H9 (cell line): ENCODE measurements around the gene CPSF4L. TPM values are rescaled to one million over a fixed set of nuclear protein-coding genes. Genes with fewer than 3 reads are reported as not detected.

Experiments used
- DNase-seq: peaks from one replicate; pipeline ENCODE4 v3.0.0-alpha.2; 2017
- H2AFZ ChIP-seq: one replicate; pipeline ENCODE4 v1.6.1; 2013; ENCODE audit warnings: mild to moderate bottlenecking, low read length, control low read depth, moderate library complexity
- H2AK5ac ChIP-seq: 2 replicates; pipeline ENCODE4 v1.6.1; 2013; ENCODE audit warnings: low read length, control low read depth, mixed read lengths; ENCODE audit not compliant: insufficient read length
- H2BK120ac ChIP-seq: one replicate; pipeline ENCODE4 v1.6.1; 2013; ENCODE audit warnings: low read depth, mild to moderate bottlenecking, low read length, control low read depth, inconsistent platforms; ENCODE audit not compliant: poor library complexity, severe bottlenecking
- H2BK12ac ChIP-seq: 2 replicates; pipeline ENCODE4 v1.6.1; 2013; ENCODE audit warnings: low read length, control low read depth, mixed read lengths, low read depth; ENCODE audit not compliant: insufficient read length
- H2BK15ac ChIP-seq: 2 replicates; pipeline ENCODE4 v1.6.1; 2013; ENCODE audit warnings: low read depth, low read length, control low read depth
- H2BK20ac ChIP-seq: one replicate; pipeline ENCODE4 v1.6.1; 2013; ENCODE audit warnings: low read depth, mild to moderate bottlenecking, low read length, control low read depth, inconsistent platforms; ENCODE audit not compliant: poor library complexity, severe bottlenecking
- H2BK5ac ChIP-seq: 2 replicates; pipeline ENCODE4 v1.6.1; 2013; ENCODE audit warnings: low read length, control low read depth, mixed read lengths; ENCODE audit not compliant: insufficient read length
- H3K14ac ChIP-seq: 2 replicates; pipeline ENCODE4 v1.6.1; 2013; ENCODE audit warnings: low read length, control low read depth; ENCODE audit not compliant: insufficient read depth
- H3K18ac ChIP-seq: 2 replicates; pipeline ENCODE4 v1.6.1; 2013; ENCODE audit warnings: low read depth, mild to moderate bottlenecking, mixed read lengths, low read length, control low read depth; ENCODE audit not compliant: insufficient read length
- H3K23ac ChIP-seq: 2 replicates; pipeline ENCODE4 v1.6.1; 2013; ENCODE audit warnings: low read length, control low read depth, mixed read lengths, low read depth; ENCODE audit not compliant: insufficient read length
- H3K23me2 ChIP-seq: 2 replicates; pipeline ENCODE4 v1.6.1; 2013; ENCODE audit warnings: low read depth, mild to moderate bottlenecking, mixed read lengths, low read length, control low read depth; ENCODE audit not compliant: insufficient read length, poor library complexity, severe bottlenecking
- H3K27ac ChIP-seq: 2 replicates; pipeline ENCODE4 v1.5.1; 2013; ENCODE audit warnings: low read length, control low read depth, mixed read lengths, low read depth; ENCODE audit not compliant: insufficient read length
- H3K27me3 ChIP-seq: 2 replicates; pipeline ENCODE4 v1.6.1; 2013; ENCODE audit warnings: low read length, control low read depth, inconsistent platforms; ENCODE audit not compliant: insufficient read depth
- H3K4ac ChIP-seq: 2 replicates; pipeline ENCODE4 v1.6.1; 2013; ENCODE audit warnings: low read depth, mild to moderate bottlenecking, control low read depth, inconsistent platforms, low read length, moderate library complexity
- H3K4me1 ChIP-seq: 2 replicates; pipeline ENCODE4 v1.6.1; 2013; ENCODE audit warnings: low read length, control low read depth, inconsistent platforms; ENCODE audit not compliant: insufficient read depth
- H3K4me2 ChIP-seq: 2 replicates; pipeline ENCODE4 v1.6.1; 2013; ENCODE audit warnings: low read length, control low read depth, mixed read lengths; ENCODE audit not compliant: insufficient read length, insufficient read depth
- H3K56ac ChIP-seq: 2 replicates; pipeline ENCODE4 v1.6.1; 2013; ENCODE audit warnings: low read depth, mild to moderate bottlenecking, mixed read lengths, low read length, control low read depth; ENCODE audit not compliant: insufficient read length
- H3K79me1 ChIP-seq: 2 replicates; pipeline ENCODE4 v1.6.1; 2013; ENCODE audit warnings: low read depth, mild to moderate bottlenecking, moderate library complexity, low read length, control low read depth, inconsistent platforms; ENCODE audit not compliant: insufficient read depth, poor library complexity, severe bottlenecking
- H3K79me2 ChIP-seq: 2 replicates; pipeline ENCODE4 v1.6.1; 2013; ENCODE audit warnings: low read length, control low read depth, inconsistent platforms; ENCODE audit not compliant: insufficient read depth
- H3K9ac ChIP-seq: 2 replicates; pipeline ENCODE4 v1.6.1; 2013; ENCODE audit warnings: low read length, control low read depth, mixed read lengths; ENCODE audit not compliant: insufficient read length; ENCODE audit errors: extremely low read depth
- H3K9me3 ChIP-seq: one replicate; pipeline ENCODE4 v1.6.1; 2013; ENCODE audit warnings: low read depth, low read length, inconsistent platforms; ENCODE audit not compliant: control insufficient read depth
- H3T11ph ChIP-seq: one replicate; pipeline ENCODE4 v1.6.1; 2013; ENCODE audit warnings: mild to moderate bottlenecking, low read length, control low read depth, inconsistent platforms
- H4K20me1 ChIP-seq: one replicate; pipeline ENCODE4 v1.6.1; 2013; ENCODE audit not compliant: control insufficient read depth, insufficient read length, insufficient read depth
- H4K5ac ChIP-seq: 2 replicates; pipeline ENCODE4 v1.6.1; 2013; ENCODE audit warnings: low read depth, mild to moderate bottlenecking, mixed read lengths, low read length, control low read depth; ENCODE audit not compliant: insufficient read length
- H4K8ac ChIP-seq: replicated peaks from 2 replicates; pipeline ENCODE4 v1.6.1; 2013; ENCODE audit warnings: low read length, control low read depth, mixed read lengths, low read depth; ENCODE audit not compliant: insufficient read length
- H4K91ac ChIP-seq: 2 replicates; pipeline ENCODE4 v1.6.1; 2013; ENCODE audit warnings: low read depth, mild to moderate bottlenecking, moderate library complexity, mixed read lengths, low read length, control low read depth; ENCODE audit not compliant: insufficient read length
- H3K27ac Mint-ChIP-seq, 3 experiments: 2 replicates in 2 of 3; 3 replicates in 1 of 3; pipeline ENCODE4 v1.8.0; 2020 to 2021; ENCODE audit warnings: mixed read lengths in 3 of 3, mild to moderate bottlenecking in 1 of 3, moderate library complexity in 1 of 3
- H3K27me3 Mint-ChIP-seq: 2 replicates; pipeline ENCODE4 v1.8.0; 2021; ENCODE audit warnings: low read depth, mild to moderate bottlenecking, moderate library complexity, mixed read lengths
- H3K36me3 Mint-ChIP-seq, 3 experiments: 2 replicates in 2 of 3; 3 replicates in 1 of 3; pipeline ENCODE4 v1.8.0; 2020 to 2021; ENCODE audit warnings: low read depth in 3 of 3, mixed read lengths in 3 of 3; ENCODE audit not compliant: insufficient read depth in 1 of 3
- H3K4me1 Mint-ChIP-seq, 2 experiments: 2 replicates each; pipeline ENCODE4 v1.8.0; 2020; ENCODE audit warnings: mixed read lengths in 2 of 2
- H3K4me3 Mint-ChIP-seq, 2 experiments: 2 replicates in 1 of 2; 3 replicates in 1 of 2; pipeline ENCODE4 v1.8.0; 2020 to 2021; ENCODE audit warnings: mild to moderate bottlenecking in 2 of 2, mixed read lengths in 2 of 2, moderate library complexity in 1 of 2
- H3K9me3 Mint-ChIP-seq, 2 experiments: 2 replicates in 1 of 2; 3 replicates in 1 of 2; pipeline ENCODE4 v1.8.0; 2020; ENCODE audit warnings: mild to moderate bottlenecking in 2 of 2, mixed read lengths in 2 of 2, moderate library complexity in 1 of 2
- WGBS: extraction: QIAGEN DNeasy Blood & Tissue Kit; methylation state at CpG from one replicate; pipeline ENCODE4 v1.1.7; 2013; ENCODE audit warnings: missing lambda C conversion rate, low lambda C conversion rate, mixed read lengths; ENCODE audit not compliant: insufficient read length; ENCODE audit errors: extremely low coverage; 5-methylcytosine and 5-hydroxymethylcytosine counted together
- total RNA-seq: library from RNA; stranded (reverse); gene quantifications from 2 replicates; pipeline ENCODE4 v1.2.1, GENCODE V29; 2021
- TF ChIP-seq, protein P1 (sequence below): fragments of 200-600 bp; sonication (generic); conservative IDR thresholded peaks from 3 replicates; pipeline ENCODE4 v1.8.0; 2021; ENCODE audit warnings: antibody characterized with exemption, mild to moderate bottlenecking

CPSF4L gene
- total RNA-seq, 1 experiment from 2014 or later, result not detected

DNA sequence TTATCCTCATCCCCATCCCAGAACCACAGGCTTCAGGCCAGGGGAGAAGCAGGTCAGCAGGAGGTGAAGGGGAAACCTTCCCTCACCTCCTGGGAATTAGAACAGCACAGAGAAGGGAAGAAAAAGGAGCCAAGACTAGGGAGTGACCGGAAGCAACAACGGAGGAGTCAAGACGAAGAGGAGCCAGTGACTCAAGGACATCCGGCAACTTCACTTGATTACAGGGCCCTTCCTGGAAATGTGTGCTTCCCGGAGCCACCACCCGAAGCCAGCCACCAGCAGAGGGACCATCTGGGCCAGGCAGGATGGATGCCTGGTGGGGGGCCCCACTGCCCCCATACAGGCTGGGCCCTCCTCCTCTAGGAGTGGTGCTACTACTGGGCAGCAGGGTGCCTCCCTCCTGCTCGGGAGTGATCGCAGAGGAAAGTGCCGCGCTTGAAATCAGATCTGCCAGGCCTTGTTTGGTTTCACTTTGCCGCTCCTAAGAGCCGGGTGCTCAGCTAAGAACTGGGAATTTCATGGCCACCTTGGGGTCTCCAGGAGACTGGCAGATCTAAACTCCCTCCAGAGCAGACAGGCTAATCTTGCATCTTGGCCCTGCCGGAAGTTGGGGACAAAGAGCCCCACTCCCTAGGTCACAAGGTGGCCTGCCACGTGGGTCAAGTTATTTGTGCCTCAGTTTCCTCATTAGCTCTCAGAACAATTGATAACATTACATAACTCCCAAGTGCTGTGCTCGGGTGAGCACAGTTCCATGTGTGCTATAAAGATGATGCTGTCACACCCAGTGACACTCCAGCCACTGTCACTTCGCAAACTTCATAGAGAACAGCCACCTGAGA is 43.5 kb upstream of the CPSF4L start:
- H3K56ac ChIP-seq, result no peak overlapping the region
- H2BK12ac ChIP-seq, result no peak overlapping the region
- H3K79me2 ChIP-seq, result no peaks in the 10 kb centered on the region
- peak overlapping the region; percentile 47; the same call in 1 of the 2 replicates for H3K14ac ChIP-seq
- no peak overlapping the region for H4K5ac ChIP-seq
- H3K23me2 ChIP-seq, result peaks cover 3% of the 10 kb centered on the region
- no peak overlapping the region for H2BK120ac ChIP-seq
- no peaks in the 10 kb centered on the region for H3K9me3 Mint-ChIP-seq
- no peak overlapping the region for H3K27ac ChIP-seq
- H4K20me1 ChIP-seq, result no peaks in the 10 kb centered on the region
- no peak overlapping the region; a peak in 1 of 5 replicates for H3K4me3 Mint-ChIP-seq
- H3K9ac ChIP-seq, result no peak overlapping the region
- H2BK5ac ChIP-seq, result no peak overlapping the region
- H3K23ac ChIP-seq, result no peak overlapping the region
- no peak overlapping the region for H3T11ph ChIP-seq
- H2BK20ac ChIP-seq, result no peak overlapping the region
- peaks cover 0 to 4% (median 0%) of the 10 kb centered on the region in 3 experiments; a peak in 3 of 7 replicates for H3K36me3 Mint-ChIP-seq
- no peak overlapping the region for H2BK15ac ChIP-seq
- H4K91ac ChIP-seq, result no peak overlapping the region
- H3K9me3 ChIP-seq, result no peaks in the 10 kb centered on the region
- H2AK5ac ChIP-seq, result no peak overlapping the region
- H3K4me1 Mint-ChIP-seq, result peaks cover 36 to 41% of the 10 kb centered on the region in 2 experiments
- H3K27ac Mint-ChIP-seq, result peak overlapping the region in 2 of 3 experiments; percentile 76 to 95; a peak in 2 of 7 replicates
- DNase-seq, result peak; percentile 85
- TF ChIP-seq, protein P1, sequence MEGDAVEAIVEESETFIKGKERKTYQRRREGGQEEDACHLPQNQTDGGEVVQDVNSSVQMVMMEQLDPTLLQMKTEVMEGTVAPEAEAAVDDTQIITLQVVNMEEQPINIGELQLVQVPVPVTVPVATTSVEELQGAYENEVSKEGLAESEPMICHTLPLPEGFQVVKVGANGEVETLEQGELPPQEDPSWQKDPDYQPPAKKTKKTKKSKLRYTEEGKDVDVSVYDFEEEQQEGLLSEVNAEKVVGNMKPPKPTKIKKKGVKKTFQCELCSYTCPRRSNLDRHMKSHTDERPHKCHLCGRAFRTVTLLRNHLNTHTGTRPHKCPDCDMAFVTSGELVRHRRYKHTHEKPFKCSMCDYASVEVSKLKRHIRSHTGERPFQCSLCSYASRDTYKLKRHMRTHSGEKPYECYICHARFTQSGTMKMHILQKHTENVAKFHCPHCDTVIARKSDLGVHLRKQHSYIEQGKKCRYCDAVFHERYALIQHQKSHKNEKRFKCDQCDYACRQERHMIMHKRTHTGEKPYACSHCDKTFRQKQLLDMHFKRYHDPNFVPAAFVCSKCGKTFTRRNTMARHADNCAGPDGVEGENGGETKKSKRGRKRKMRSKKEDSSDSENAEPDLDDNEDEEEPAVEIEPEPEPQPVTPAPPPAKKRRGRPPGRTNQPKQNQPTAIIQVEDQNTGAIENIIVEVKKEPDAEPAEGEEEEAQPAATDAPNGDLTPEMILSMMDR, result peak; percentile 66; the same call in 2 of the 3 replicates
- H3K4me1 ChIP-seq, result peaks cover 6% of the 10 kb centered on the region; the same call in 1 of the 2 replicates
- H4K8ac ChIP-seq, result no peak overlapping the region
- H3K27me3 ChIP-seq, result no peaks in the 10 kb centered on the region
- no peak overlapping the region for H3K4ac ChIP-seq
- no CpG with 5 or more reads among the region's 16 CpGs for WGBS
- H2AFZ ChIP-seq, result no peak overlapping the region
- no peaks in the 10 kb centered on the region for H3K79me1 ChIP-seq
- peak overlapping the region; percentile 11 for H3K18ac ChIP-seq
- H3K4me2 ChIP-seq, result no peak overlapping the region
- H3K27me3 Mint-ChIP-seq, result no peaks in the 10 kb centered on the region
